ENCODE results near the gene DIAPH2. TPM values are rescaled to one million over a fixed set of nuclear protein-coding genes. Genes with fewer than 3 reads are reported as not detected.

DIAPH2 gene
- total RNA-seq, 1 donor from 2014 or later, result 3.8 TPM

- H3K27ac Mint-ChIP-seq (ENCODE audit: unreplicated experiment), result no peak overlapping the region
- H3K9me3 Mint-ChIP-seq (ENCODE audit: unreplicated experiment), result no peaks in the 10 kb centered on the region
- no peaks in the 10 kb centered on the region for H3K4me1 Mint-ChIP-seq (ENCODE audit: low read depth, unreplicated experiment)
- no peak for TF ChIP-seq CTCF (IDR thresholded peaks at IDR 0.05; ENCODE audit: partially characterized antibody, unreplicated experiment)
- no peak for DNase-seq
- H3K4me3 Mint-ChIP-seq (ENCODE audit: unreplicated experiment), result no peak overlapping the region
- no peaks in the 10 kb centered on the region for H3K36me3 Mint-ChIP-seq (ENCODE audit: unreplicated experiment)
- H3K27me3 Mint-ChIP-seq (ENCODE audit: unreplicated experiment), result no peaks in the 10 kb centered on the region
These were observed 746.6 kb downstream of the DIAPH2 start for GRCh38 chrX:97431281-97431680.

DNA sequence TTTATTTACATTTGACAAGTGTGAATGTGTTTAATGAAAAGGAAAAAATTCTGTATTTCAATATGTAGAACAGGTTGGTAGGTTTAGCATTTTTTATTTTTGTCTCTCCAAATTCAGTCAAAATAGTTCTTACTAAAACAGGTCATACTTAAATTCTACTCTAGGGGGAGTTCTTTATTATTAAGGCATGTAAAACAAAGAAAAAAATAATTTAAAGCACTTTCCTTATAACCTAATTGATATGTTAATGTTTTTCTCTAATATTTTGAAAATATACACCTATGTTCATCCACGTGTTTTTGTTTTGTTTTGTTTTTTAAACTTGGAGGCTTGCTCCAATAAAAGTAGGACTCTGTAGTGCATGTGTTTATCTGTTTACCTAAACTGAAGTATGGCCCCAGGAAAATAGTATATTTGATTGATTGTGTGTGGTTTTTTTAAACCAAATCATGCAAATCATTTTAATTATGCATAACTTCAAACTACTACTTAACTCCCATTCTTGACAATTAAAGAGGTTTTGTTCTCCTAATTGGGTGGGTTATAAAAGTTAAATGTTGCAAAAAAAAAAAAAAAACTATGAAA is 761.7 kb downstream of the DIAPH2 start:
- H3K27ac Mint-ChIP-seq (ENCODE audit: unreplicated experiment), result no peak overlapping the region
- DNase-seq, result no peak
- H3K27me3 Mint-ChIP-seq (ENCODE audit: unreplicated experiment), result no peaks in the 10 kb centered on the region
- TF ChIP-seq CTCF (IDR thresholded peaks at IDR 0.05; ENCODE audit: partially characterized antibody, unreplicated experiment), result peak; percentile 40
- no peak overlapping the region for H3K4me3 Mint-ChIP-seq (ENCODE audit: unreplicated experiment)
- H3K4me1 Mint-ChIP-seq (ENCODE audit: low read depth, unreplicated experiment), result no peaks in the 10 kb centered on the region
- H3K36me3 Mint-ChIP-seq (ENCODE audit: unreplicated experiment), result no peaks in the 10 kb centered on the region
- H3K9me3 Mint-ChIP-seq (ENCODE audit: unreplicated experiment), result no peaks in the 10 kb centered on the region

- no peaks in the 10 kb centered on the region for H3K9me3 Mint-ChIP-seq (ENCODE audit: unreplicated experiment)
- no peaks in the 10 kb centered on the region for H3K27me3 Mint-ChIP-seq (ENCODE audit: unreplicated experiment)
- no peaks in the 10 kb centered on the region for H3K4me1 Mint-ChIP-seq (ENCODE audit: low read depth, unreplicated experiment)
- no peaks in the 10 kb centered on the region for H3K36me3 Mint-ChIP-seq (ENCODE audit: unreplicated experiment)
- no peak overlapping the region for H3K27ac Mint-ChIP-seq (ENCODE audit: unreplicated experiment)
- DNase-seq, result no peak
- H3K4me3 Mint-ChIP-seq (ENCODE audit: unreplicated experiment), result no peak overlapping the region
- no peak for TF ChIP-seq CTCF (IDR thresholded peaks at IDR 0.05; ENCODE audit: partially characterized antibody, unreplicated experiment)
These were observed 762.7 kb downstream of the DIAPH2 start for GRCh38 chrX:97447306-97447705.

GRCh38 chrX:97452283-97452682 is 767.6 kb downstream of the DIAPH2 start:
- no peaks in the 10 kb centered on the region for H3K27me3 Mint-ChIP-seq (ENCODE audit: unreplicated experiment)
- no peak for DNase-seq
- no peaks in the 10 kb centered on the region for H3K4me1 Mint-ChIP-seq (ENCODE audit: low read depth, unreplicated experiment)
- no peaks in the 10 kb centered on the region for H3K9me3 Mint-ChIP-seq (ENCODE audit: unreplicated experiment)
- no peaks in the 10 kb centered on the region for H3K36me3 Mint-ChIP-seq (ENCODE audit: unreplicated experiment)
- no peak overlapping the region for H3K27ac Mint-ChIP-seq (ENCODE audit: unreplicated experiment)
- no peak overlapping the region for H3K4me3 Mint-ChIP-seq (ENCODE audit: unreplicated experiment)
- no peak for TF ChIP-seq CTCF (IDR thresholded peaks at IDR 0.05; ENCODE audit: partially characterized antibody, unreplicated experiment)

- H3K27ac Mint-ChIP-seq (ENCODE audit: unreplicated experiment), result no peak overlapping the region
- no peaks in the 10 kb centered on the region for H3K4me1 Mint-ChIP-seq (ENCODE audit: low read depth, unreplicated experiment)
- H3K36me3 Mint-ChIP-seq (ENCODE audit: unreplicated experiment), result no peaks in the 10 kb centered on the region
- H3K9me3 Mint-ChIP-seq (ENCODE audit: unreplicated experiment), result no peaks in the 10 kb centered on the region
- no peak for DNase-seq
- H3K4me3 Mint-ChIP-seq (ENCODE audit: unreplicated experiment), result no peak overlapping the region
- TF ChIP-seq CTCF (IDR thresholded peaks at IDR 0.05; ENCODE audit: partially characterized antibody, unreplicated experiment), result peak; percentile 25
- no peaks in the 10 kb centered on the region for H3K27me3 Mint-ChIP-seq (ENCODE audit: unreplicated experiment)
These were observed 777.1 kb downstream of the DIAPH2 start for GRCh38 chrX:97461763-97462162.

All from glutamatergic neuron (in vitro differentiated cells).